ENCODE data around the gene NUDC.
"Not testable (repeated sequence)": the region's sequence is repeated elsewhere in the genome, so short reads cannot be mapped to it uniquely, and the experiment has no call there.

NUDC gene

DNA sequence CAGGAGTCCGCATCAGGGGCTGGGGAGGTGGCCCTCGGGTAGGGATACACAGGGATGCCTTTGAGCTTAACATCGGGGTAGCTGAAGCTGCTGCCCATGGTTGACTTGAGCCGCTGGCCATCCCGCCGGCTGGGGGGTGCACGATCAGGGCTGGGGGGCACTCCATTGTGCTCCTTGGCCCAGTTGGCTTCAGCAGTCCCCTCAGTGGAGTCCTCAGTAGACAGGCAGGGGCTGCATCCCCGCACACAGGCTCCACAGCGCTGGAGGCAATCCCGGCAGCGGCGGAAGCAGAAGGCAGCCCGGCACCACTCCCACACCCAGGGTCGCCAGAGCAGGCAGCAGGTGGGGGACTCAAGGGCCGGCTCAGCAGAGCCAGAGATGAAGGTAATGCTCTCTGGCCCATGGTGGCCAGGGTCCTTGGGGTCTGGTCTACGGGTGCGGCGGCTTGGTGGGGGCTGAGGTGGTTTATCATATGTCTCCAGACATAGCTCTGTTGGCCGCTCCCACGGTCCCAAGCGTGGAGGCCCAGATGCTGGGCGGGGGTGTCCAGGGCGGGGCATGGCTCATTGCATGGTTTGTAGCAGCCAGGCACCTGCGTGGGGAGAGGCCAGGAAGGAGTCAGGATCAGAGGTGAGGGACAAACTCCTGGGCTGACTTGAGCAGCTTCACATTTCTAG lies 30.4 kb downstream of the NUDC start:
- DNase-seq = no peak

DNA sequence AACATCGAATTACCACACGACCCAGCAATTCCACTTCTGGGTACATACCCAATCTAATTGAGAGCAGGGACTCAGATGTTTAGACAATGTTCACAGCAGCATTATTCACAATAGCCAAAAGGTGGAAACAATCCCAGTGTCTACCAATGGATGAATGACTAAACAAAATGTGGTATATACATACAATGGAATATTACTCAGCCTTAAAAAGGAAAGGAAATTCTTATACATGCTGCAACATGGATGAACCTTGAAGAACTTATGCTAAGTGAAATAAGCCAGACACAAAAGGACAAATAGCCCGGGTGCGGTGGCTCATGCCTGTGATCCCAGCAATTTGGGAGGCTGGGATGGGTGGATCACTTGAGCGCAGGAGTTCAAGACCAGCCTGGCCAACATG lies 31.8 kb downstream of the NUDC start:
- no peak for DNase-seq

DNA sequence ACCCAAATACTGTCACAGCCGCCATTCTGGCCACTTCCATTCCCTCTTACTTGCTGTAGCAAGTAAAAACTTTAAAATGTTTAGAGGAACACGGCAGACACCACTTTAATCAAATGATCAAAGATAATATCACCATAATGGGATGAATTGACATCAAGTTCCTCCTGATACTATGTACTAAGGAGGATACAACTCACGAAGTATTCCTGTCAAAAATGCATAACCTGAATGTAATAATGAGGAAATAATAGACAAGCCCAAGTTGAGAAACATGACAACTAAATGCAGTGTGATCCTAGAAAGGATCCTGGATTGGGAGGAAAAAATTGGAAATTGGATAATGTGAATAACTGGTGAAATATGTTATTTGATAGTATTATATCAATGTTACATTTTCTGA lies 34.8 kb downstream of the NUDC start:
- DNase-seq = no peak

DNA sequence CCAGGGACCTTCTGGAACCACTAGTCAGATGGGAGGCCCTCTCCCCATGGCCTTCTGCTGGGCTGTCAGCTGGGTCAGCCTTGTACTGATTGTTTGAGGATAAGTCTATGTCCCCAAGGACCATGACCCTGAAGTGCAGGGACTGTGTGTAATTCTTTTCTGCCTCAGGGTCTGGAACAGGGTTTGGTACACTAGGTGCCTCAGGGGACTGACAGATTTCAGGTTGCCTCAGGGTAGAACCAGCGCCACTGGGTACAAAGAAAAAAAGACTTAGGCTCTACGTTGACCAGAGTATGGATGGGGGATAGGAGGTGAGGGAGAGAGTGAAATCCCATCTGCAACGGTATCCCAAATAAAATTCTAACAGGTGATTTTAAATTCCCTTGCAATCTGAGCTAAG lies 35.8 kb downstream of the NUDC start:
- no peak for DNase-seq

DNA sequence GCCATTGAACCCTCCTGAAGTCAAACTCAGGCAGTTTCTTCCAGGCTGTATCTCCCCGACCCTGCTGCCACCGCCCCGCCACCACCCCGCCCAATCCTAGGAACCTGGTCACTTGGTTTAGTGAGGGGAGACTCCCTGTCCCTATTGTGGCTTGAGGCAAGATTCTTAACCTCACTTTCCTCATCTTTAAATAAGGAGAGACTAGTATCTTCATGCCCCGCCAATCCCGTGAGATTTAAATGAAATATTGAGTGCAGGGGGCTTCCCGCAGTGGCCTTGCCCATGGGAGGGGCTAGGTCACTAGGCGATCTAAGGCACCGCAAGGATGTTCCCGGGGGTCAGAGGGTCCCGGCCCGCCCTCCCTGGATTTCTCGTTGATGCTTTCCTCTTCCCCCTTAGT lies 37.7 kb downstream of the NUDC start:
- no peak for DNase-seq

DNA sequence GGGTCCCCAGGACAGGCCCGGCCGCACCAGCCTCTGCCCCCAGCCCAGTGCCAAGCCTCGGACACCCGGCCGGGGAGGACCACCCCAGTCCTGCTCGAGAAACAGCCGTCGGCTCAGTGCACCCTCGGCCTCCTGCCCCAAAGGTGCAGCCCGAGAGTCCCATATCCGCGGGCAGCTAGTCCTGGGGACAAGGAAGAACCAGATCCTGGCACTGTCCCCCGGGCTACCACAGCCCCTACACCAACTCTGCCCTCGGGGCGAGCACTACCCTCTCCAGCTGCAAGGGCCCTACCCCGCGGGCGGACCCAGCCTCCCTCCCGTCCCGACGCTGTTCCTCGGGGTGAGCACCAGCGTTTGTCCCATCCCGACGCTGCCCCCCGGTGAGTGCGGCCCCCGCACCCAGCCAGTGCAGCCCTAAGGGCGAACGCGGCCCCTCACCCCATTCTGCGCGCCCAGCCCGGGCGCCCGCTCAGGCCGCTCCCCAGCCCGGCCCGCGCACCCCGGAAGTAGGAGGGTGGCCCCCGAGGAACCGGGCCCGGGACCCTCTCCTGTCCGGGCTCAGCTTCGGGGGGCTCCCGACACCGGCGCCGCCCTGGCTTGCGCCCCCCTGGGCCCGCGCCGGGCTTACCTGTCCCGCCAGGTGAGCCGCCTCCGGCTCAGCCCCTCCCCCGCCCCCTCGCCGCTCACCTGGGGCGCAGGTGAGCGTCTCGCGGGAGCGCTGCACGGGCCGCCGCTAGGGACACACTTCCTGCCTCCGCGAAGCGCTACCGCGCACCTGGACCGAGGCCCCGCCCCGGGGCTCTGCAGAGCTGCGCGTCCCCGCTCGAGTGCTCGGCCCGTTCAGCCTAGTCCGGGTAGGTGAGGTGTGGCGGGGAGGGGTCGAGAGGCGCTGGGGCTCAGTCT lies 38.4 kb downstream of the NUDC start, which contains the start of gene KDF1:
Gene KDF1 (minus strand): TSS at position 747 of the 903 bp plus-strand sequence. CDS start 8,088 bp downstream, outside the sequence.
- DNase-seq = peak in 1 of 4 experiments; percentile 32

DNA sequence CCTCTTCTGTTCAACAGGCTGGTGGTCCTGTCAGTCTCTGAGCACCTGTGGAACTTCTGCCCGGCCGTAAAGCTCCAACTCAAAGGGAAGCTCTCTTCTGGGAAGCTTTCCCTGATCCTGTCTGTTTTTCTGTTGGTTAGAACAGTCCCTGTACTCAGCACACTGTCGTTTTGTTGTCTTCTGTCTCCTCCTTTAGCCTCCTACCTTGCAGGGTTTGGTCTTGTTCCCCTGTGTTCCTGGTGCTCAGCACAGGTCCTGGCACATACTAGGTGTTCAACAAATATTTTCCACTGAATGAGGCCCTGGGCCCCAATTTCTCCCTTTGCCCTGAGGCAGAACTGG lies 39.1 kb downstream of the NUDC start:
- no peak for DNase-seq

DNA sequence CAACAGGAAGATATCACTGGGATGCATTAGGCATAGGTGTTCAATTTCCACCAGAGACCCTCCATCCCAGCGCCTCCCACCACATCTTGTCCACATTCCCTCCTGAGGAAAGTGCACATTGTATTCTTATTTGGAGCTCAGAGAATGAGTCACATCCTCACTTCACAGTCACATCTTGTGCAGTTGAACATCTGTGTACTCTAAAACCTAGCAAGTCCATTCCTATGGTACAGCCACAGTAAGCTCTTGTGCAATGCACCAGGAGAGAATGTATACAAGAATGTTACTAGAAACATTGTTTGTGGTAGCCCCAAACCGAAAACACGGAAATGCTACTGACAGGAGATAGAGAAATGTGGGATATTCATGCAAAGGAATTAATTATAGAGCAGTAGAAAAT lies 40.3 kb downstream of the NUDC start:
- no peak for DNase-seq

DNA sequence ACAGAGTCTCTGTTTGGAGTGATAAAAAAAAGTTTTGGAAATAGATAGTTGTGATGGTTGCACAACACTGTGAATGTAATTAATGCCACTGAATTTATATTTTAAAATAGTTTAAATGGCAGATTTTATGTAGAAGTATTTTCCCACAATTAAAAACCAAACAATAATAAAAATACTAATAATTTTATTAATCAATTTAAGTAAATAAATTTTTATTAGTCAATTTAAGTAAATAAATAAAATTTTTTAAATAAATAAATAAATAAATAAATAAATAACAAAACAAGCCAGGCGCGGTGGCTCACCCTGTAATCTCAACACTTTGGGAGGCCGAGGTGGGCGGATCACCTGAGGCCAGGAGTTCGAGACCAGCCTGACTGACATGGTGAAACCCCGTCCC lies 43.7 kb downstream of the NUDC start:
- DNase-seq = no peak

DNA sequence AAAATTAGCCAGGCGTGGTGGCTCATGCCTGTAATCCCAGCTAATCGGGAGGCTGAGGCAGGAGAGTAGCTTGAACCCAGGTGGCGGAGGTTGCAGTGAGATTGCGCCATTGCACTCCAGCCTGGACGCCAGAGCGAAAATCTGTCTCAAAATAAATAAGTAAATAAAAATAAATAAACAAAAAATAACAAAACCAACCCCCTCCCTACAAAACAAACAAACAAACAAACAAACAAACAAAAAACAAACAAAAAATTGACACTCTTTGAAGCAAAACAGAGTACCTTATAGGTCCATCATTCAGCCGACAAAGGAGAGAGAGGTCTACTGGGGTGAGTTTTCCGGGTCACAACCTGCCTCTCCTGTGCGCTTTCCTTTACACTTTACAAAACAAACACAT lies 44.1 kb downstream of the NUDC start:
- no peak for DNase-seq

DNA sequence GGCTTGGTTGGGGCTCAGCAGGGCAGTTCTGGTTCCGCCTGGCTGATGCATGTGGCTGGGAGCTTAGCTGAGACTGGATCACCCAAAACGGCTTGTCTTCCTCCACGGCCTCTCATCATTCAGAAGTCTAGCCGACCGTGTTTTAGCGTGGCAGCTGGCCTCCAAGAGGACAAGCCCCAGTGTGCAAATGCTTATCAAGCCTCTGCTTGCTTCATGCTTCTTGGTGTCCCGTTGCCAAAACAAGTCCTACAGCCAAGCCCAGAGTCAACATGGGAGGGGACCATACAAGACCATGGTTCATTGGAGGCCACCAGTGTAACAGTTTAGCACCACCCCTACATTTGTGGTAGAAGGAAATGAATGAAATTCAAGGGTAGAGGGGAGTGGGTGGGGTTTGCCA lies 49.3 kb downstream of the NUDC start:
- DNase-seq = no peak

DNA sequence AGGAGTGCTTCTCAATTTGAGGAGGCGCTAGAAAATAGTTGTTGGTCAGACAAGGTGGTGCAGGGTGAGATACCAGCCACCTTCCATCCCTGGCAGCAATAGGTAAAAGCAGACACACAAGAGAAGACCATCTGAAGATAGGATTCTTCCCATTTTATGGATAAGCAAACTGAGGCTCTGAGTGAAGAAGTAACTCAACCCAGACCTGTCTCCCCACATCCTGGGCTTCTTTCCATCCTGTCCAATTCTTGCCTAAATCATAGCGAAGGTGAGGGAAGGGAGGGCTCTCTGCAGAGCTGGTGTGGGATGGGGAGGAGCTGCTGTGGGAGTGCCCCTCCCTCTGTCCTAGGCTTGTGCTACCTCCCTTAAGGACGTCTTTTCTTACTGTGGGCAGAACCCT lies 50.0 kb downstream of the NUDC start:
- DNase-seq = no peak

DNA sequence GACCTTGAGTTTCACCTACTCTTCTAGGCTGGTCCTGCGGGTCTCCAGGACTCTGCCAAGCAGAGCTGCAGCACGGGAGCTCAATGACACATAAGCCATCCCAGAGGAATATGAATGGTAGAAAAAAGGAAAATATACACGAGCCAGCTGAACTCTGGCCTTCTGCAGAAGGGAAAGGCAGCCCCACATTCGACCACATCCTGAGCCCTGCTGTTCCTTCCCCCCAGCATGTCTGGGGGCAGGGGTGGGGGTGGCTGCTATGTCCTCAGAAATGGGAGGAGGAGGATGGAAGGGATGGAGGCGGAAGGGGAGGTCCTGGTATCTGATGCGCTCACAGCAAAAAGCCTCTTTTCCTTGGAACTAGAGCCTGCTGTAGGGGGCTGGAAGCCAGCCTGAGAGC lies 50.8 kb downstream of the NUDC start:
- no peak for DNase-seq

DNA sequence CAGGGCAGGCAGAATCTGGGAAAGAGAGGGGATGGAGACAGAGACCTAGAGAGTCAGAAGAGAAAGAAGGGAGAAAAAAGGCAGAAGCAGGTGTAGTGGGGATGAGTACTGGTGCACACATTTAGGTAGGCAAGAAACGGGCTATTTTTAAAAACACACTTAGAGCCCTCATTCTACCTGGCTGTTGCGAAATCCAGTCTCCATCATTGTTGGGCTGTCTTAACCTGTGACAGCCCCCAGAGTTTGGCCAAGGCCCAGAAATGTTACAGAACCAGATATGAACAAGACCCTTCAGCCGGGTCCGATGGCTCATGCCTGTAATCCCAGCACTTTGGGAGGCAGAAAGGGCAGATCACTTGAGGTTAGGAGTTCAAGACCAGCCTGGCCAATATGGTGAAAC lies 51.3 kb downstream of the NUDC start:
- no peak for DNase-seq

DNA sequence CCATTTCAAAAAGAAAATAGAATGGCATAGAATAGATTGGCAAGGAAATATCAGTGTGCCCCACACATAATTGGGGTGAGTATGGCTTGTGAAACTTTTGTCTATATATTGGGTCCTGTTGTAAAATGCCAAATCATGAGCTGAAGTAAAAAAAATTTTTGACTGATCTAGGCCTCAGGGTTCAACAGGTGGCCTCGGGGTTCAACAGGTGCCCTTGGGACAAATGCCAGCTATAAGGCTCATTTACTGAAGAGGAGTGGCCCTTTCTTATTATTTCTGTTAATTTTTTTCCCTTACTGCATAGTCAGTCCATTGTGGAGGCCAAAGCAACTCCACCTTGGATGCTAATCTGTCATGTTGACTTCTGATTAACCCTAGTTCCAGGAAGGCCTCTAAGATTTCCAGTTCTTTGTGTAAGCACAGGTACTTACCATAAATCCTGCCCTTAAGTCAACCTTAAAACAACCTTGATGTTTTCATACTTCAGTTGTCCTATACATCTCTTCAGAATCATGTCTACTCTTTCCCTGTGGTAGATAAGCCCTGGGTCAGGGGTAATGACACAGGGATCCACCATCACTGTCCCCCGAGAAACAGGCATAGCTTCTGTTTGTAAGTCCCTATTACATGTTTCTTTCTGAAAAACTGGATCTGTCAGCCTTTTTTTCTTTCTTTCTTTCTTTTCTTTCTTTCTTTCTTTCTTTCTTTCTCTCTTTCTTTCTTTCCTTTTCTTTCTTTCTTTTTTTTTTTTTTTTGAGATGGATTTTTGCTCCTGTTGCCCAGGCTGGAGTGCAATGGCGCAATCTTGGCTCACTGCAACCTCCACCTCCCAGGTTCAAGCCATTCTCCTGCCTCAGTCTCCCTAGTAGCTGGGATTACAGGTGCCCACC lies 55.3 kb downstream of the NUDC start:
- no peak for DNase-seq

DNA sequence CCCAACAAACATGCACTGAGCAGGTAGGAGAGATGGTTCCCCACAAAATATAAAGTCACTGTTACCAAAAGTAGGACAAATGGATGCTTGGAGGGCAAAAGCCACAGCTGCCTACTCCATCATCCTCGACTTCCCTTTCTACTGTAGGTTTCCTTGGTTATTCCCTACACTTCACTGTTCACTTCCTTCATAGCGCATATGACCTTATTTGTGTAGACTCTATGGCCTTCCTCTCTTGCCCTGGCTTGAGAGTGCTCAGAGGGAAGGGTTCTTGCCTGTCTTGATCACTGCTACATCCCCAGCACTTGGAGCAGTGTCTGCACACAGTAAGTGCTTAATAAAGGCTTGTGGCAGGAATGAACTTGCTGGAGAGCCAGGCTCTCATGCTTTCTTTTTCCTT lies 57.4 kb downstream of the NUDC start:
- DNase-seq = peak; percentile 63 to 84 (median 75)

DNA sequence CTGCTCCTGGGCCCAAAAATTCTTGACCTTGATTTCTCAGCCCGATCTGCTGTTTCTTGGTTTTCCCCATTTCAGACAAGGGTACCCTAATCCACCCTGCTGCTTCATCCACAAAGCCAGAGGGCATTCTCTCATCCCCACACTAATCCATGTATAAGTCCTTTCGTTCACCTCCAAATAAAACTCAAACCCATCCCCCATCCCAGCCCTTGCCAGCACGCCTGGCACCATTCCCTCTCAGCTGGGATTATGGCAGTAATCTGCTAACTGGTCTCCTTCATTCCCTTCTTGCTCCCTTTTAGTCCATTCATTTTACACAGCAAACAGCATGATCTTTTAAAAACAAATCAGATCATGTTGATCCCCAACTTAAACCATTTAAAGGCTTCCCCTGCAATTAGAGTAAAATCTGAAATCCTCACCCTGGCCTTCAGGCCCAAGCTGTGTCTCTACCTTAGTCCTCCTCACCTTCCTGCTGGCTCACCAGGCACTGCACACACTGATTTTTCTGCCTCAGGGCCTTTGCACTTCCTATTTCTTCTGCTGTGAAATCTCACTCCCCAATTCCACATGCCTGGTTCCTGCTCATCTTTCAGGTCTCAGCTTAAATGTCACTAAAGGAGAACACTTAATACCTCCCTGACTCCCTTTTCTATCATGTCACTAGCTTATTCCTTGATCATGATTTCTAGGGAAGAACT lies 59.8 kb downstream of the NUDC start:
- DNase-seq = no peak

DNA sequence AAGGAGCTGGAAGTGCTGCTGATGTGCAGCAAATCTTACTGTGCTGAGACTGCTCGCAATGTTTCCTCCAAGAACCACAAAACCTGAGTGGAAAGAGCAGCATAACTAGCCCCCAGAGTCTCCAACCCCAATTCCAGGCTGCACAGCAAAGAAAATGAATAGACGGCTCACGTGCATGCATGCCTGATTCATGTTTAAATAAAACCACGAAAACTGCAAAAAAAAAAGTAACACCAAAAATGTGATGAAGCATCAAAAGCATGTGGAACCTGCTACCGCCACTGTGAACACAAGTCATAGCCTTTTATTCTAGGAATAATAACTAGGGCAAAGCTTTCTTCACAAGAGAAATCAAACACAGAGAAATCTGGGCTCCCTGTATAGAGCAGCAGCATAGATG lies 62.3 kb downstream of the NUDC start:
- DNase-seq = no peak

DNA sequence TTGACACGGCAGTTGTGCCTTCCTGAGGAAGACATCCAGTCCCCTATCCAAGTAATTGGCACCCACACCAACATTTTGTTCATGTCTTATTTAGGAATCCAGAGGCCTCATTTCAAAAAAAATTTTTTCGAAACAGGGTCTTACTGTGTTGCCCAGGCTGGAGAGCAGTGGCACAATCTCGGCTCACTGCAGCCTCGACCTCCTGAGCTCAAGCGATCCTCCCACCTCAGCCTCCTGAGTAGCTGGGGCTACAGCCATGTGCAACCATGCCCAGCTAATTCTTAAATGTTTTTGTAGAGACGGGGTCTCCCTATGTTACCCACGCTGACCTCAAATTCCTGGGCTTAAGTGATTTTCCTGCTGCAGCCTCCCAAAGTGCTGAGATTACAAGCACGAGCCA lies 62.7 kb downstream of the NUDC start:
- DNase-seq = no peak

DNA sequence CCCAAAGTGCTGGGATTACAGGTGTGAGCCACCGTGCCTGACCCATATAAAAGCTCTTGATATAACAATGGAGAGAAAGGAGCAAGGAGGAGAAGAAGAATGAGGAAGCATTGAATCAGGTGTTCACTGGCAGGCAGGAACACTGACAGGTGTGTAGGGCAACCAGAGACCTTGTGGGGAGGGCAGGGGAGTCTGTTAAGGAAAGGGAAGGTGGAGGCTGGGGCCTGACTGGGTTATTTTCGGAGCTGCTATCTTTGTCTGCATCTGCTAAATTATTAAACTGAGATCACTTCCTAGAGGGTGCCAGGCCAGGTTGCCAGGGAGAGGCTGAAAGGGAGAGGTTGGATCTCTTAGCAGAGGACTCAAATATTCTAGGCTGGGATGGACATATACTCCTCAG lies 65.1 kb downstream of the NUDC start:
- DNase-seq = no peak

DNA sequence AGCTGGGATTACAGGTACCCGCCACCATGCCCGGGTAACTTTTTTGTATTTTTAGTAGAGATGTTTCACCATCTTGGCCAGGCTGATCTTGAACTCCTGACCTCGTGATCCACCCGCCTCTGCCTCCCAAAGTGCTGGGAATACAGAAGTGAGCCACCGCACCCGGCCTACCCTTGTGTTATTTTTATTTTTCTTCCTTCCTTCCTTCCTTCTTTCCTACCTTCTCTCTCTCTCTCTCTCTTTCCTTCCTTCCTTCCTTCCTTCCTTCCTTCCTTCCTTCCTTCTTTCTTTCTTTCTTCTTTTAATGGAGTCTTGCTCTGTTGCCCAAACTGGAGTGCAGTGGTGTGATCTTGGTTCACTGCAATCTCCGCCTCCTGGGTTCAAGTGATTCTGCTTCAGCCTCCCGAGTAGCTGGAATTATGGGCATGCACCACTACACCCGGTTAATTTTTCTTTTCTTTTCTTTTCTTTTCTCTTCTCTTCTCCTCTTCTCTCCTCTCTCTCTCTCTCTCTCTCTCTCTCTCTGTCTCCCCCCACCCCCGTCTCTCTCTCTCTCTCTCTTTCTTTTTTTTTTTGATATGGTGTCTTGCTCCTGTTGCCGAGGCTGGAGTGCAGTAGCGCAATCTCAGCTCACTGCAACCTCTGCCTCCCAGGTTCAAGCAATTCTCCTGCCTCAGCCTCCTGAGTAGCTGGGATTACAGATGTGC lies 68.0 kb downstream of the NUDC start:
- DNase-seq = not testable (repeated sequence)

All from suppressor macrophage (primary cell).